IPS-18c (cell line): ENCODE results near the gene C9.
"Not testable (repeated sequence)": the region's sequence is repeated elsewhere in the genome, so short reads cannot be mapped to it uniquely, and the experiment has no call there.

ENCODE experiments used
- H3K4me3 ChIP-seq: 2 replicates; pipeline ENCODE4 v1.7.0; 2013; ENCODE audit warnings: low read depth, mild to moderate bottlenecking, low read length, moderate library complexity; ENCODE audit not compliant: insufficient read depth
- H3K9me3 ChIP-seq: one replicate; pipeline ENCODE4 v1.6.1; 2013; ENCODE audit warnings: mild to moderate bottlenecking, low read length, moderate library complexity; ENCODE audit not compliant: control insufficient read depth, insufficient read depth

Gene C9

DNA sequence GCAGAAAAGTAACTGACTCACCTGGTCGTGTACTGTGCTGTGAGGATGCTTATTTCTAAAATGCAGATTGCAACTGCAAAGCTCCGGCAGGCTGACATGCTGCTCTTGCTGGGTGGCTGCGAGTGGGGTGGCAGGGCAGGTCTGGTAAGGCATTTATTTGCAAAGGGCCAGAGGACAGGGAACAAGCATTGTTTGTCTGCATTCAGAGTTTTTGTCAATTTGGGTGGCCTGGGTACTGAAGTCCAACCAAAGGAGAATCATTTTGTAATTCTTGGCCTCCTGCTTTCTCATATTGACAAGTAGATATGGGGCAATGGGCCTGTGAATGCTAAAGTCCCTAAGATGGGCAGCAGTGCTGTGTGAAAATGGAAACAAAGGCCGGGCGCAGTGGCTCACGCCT, at the start of gene C9:
TSS of gene C9 (minus strand) at position 129 of the 400 bp plus-strand sequence. CDS start at position 98, 31 bp downstream.
- Histone ChIP-seq H3K4me3 (no peak within 1 kb of the TSS), H3K9me3 (peaks cover 6% of the 10 kb centered on the region)

DNA sequence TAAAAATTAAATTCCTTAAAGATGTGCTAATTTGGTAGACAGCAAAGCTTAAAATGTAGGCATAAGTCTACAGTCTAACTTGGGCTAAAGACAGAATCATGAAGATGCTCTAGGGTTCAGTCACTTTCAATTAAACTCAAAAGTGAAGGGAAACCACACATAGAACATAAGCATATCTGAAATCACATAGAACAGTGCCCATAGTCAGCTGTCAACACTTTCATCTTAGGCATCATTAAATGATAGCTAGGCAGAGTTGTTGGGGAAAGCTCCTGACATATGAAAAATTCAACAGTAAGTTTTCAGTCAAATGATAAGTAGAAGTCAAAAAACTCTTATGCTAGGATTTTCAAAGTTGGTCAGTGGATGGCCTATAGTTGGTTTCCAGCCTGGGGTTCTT, 49.5 kb upstream of the C9 start:
- Histone ChIP-seq H3K9me3 (no peaks in the 10 kb centered on the region), H3K4me3 (no peak overlapping the region)

DNA sequence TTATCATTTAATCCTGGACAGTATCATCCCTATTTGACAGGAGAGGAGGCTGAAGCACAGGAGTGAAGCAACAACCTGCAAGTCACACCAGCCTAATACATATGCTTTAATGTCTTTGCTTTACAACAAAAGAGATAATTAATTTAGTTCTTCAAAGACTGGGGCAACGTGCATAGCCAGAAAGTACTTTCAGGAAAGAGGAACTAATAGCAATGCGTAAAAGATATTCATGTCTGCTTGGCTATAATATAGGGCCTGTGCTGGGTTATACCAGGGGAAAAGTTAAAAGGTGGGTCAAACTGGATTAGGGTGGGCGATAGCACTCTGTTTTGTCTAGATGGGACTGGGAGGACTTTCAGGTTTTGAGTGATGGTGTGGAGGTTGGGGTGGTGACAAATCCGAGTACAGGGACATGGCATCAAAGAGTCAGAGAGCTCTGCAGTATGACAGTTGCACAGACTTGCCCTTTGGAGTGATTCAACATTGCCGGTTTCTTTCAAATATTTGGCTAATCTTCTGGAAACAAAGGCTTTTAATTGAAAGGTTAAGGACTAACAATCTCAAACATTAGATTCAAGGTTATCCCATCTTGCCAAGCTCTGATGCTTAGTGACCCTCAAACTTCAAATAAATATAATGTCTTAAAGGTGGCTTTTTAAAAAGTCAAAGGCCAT, 48.6 kb upstream of the C9 start:
- Histone ChIP-seq H3K9me3 (no peaks in the 10 kb centered on the region), H3K4me3 (no peak overlapping the region)

DNA sequence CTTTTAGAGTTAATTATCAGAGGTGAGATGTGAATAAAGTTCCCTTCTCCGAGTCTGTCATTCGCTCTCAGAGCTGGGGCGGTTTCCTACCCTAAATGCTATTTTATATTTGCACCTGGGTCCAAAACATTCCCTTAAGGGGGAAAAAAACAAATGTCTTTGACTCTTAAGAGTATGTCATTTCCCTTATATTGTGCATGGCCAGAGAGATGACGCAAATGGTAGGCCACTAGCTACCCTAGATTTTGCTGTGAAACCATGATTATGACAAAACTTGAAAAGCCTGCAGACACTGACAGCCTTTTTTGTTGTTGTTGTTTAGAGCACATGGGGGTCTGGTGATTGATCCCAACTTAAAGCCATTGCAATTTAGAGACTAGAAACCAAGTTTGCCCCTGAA, 47.7 kb upstream of the C9 start:
- no peaks in the 10 kb centered on the region for H3K9me3 ChIP-seq
- no peak overlapping the region for H3K4me3 ChIP-seq

DNA sequence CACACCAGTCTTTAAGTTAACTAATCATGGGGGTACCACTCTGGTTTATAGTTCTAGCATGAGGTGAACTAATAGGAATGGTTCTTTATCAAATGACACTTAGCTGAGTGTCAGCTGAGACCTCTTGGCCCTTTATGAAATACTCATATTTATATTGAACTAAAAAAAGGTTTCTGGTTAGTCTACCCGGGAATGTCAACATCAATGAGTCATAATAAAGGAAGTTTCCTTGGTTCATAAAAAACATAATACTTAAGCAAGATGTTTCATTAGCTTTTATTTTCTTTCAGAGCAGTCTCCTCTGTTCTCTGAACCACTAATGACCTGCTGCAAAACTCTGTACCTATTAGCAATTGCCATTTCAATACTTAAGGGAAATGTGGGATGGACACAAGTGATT, 46.8 kb upstream of the C9 start:
- Histone ChIP-seq H3K9me3 (no peaks in the 10 kb centered on the region), H3K4me3 (no peak overlapping the region)

DNA sequence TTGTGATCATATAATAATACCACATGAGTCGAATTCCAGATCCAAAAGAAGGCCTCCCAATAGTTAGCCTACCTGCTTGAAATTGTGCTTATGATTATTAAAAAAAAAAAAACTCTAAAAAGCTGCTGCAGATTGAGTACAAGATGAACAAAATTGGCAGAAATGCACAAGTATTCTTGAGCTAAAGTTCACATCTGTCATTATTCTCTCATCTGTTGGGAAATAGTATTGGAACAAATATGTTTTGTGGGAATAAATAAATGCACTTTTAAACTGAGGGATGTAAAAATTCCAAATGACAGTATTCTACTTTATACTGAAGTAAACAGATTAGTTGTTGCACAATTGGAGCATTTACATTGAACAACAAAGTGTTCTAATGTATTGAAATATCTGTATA, 44.7 kb upstream of the C9 start:
- Histone ChIP-seq H3K9me3 (no peaks in the 10 kb centered on the region), H3K4me3 (no peak overlapping the region)

DNA sequence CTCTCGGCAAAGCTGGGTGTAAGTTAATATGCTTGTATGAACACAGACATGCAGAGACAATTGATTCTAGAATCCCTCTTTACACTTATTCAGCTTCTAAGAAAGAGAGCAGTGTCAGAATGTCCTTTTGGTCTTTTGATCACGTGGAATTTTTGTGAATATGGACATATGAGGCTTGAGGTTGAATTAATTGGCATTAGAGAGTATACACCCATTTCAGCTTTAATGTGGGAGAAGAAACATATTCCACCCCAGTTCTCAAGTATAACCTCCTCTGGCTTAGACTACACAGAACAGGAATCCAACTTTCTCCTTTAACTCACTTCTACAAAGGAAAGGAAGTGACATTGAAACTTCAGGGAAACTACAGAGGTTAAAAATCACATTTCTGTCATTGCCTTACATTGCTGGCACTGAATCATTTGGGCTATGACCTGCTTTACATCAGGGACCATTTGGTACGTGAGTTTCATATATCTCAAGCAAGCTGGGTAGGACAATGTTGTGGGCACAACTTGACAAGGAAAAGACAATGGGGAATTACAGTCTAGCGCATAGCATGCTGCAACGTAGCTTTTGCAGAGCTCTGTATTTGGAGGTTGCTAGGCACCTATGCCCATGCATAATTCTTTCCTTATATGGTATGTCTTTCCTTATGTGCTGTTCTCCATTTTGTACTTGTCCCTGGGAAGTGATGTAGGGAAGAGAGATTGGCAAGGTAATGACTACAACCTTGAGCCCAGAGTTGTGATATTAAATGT, 41.0 kb upstream of the C9 start:
- no peaks in the 10 kb centered on the region for H3K9me3 ChIP-seq
- no peak overlapping the region for H3K4me3 ChIP-seq

DNA sequence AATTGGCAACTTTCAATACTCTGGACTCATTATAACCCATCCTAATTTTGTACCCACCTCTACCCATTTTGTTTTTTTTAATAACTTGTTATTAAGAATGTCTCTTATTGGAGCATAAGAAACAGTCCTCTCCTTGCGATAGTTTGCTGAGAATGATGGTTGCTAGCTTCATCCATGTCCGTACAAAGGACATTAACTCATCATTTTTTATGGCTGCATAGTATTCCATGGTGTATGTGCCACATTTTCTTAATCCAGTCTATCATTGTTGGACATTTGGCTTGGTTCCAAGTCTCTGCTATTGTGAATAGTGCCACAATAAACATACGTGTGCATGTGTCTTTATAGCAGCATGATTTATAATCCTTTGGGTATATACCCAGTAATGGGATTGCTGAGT, 39.5 kb upstream of the C9 start:
- H3K9me3 ChIP-seq, H3K4me3 ChIP-seq: not testable (repeated sequence)

DNA sequence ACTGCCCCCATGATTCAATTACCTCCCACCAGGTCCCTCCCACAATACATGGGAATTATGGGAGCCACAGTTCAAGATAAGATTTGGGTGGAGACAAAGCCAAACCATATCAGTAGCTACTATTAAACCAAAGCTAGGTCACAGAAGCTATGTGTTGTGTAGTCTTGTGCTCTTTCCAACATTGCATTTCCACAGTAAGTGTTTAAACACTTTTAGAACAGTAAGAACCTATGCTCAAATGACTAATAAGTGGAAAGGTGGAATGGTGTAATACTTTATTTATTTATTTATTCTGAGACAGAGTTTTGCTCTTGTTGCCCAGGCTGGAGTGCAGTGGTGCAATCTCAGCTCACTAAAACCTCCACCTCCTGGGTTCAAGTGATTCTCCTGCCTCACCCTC, 37.8 kb upstream of the C9 start:
- H3K4me3 ChIP-seq, H3K9me3 ChIP-seq: not testable (repeated sequence)

DNA sequence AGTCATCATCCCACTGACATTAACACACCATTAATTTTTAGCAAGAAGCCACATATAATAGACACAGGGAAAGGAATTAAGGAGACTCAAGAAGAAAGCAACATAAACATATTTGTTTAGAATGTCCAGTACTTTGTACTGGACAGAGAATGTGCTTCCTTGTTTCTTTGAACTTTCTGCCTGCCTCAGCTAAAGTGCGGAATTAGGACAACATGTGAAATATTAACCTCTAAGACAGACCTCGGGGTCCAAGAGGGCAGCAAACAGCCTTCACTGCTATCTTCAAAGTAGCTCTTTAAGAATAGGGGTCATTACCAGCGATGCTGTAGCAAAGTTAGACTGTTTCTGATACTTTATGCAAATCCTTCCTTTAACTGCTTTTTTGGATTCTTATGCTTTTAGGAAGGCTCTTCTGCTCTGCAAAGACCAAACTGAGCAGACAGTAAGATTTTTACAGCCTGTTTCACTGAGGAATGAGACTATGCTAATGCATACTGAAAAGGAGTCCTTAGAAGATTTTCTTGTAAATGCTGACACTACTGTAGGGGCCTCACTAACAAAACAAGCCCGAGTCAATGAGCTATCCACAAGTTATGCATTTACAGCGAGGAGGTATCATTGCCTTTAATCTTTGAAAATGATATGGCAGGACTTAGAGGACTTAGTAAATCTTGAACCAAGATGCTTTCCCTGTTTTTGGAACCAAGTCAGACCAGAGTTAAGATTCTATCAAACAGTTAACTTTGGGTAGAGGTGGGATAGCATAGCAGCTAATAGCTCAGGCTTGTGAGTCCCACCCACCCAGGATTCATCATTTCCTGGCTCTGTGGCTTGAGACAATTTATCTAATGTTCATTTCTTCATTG, 36.7 kb upstream of the C9 start:
- Histone ChIP-seq H3K4me3 (no peak overlapping the region), H3K9me3 (no peaks in the 10 kb centered on the region)

DNA sequence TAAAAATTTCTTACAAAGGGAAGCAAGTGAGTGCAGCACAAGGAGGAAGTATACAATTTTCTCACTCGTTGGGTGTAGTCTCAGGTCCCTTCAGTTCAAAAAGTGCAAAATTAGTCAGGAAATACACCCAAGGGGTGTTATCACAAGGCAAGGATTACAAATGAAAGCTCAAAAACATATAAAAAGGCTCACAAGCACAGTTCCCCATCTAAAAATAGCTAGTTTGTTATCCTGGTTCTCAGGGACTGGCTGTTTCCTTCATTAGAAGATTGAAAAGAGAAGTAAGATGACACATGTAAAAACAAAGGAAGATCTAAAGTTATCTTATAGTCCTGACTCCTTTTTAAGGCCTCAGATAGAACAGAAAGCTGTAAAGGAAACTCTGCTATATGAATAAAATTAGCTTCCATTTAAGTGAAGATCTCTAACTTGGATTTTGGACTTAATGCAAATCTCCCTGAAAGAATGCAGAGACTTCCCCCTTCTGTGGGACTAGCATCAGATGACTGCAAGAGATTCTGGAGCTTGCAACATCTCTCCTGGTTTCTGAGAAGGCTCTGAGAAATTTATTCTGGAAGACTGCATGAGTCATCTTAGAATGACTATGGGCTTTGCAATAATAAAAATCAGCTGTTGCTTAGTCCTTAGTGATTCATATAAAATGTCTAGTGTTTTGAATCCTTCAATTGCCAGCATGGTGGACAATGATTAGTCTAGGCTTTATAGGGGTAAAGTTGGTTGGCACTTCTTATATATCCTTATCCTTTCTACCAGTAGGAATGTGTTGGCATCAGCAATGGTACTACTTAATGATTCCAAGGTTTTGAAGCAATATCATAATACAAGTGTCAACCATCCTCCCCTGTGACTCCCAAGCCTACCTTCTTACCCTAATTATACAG, 35.1 kb upstream of the C9 start:
- no peak overlapping the region for H3K4me3 ChIP-seq
- no peaks in the 10 kb centered on the region for H3K9me3 ChIP-seq

DNA sequence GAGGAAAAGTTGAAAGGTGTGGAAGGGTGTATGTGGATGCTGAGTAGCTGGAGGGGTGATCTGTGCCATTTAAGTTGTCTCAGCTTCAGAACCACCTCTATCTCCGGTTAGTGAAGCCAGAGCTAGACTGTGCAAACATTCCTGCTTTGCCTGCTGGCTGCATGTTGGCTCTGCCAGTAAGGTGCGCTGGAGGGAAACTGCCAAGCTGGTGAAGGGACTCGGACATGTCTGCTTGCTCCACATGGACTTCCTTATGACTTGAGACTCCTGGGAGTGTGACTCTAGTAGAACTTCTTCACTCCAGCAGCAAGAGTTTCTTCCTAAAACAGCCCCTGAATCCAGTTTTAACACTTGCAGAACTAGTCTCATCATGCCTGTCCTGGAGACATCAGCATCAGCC, 32.5 kb upstream of the C9 start:
- H3K4me3 ChIP-seq = no peak overlapping the region
- H3K9me3 ChIP-seq = no peaks in the 10 kb centered on the region

DNA sequence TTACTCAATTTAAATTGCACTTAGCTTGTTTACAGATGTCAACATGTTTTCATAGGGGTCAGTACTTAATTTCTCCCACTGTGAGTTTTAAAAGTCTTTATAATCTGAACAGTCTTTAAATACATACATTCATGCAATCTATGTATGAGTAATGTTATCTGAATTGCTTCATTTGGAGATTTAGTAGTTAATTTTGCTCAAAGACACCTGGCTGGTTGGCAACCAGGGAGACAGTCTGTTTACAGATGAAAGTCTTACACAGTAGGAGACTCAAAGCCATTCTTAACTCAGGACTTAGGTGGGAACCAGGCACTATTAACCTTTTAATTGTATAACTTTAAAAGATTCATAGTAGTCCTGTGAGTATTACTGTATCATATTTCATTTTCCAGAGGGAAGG, 31.2 kb upstream of the C9 start:
- Histone ChIP-seq H3K9me3 (no peaks in the 10 kb centered on the region), H3K4me3 (no peak overlapping the region)

DNA sequence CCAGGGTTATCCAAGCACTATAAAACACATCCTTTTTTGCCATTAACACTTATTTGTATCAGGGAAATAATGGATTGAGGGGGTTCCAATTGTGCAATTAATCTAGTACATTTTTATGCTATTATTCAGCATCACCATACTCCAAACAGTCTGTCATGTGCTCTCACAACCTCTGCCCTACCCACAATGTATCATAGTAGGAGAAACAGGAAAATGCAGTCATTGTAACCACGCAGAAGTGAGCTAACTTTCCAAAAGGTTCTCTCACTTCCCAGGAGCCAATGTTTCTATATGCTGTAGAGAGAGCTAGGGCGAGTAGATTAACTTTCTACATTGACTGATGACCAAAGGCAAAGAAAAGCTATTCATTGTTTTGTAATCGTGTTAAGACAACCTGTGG, 30.7 kb upstream of the C9 start:
- H3K4me3 ChIP-seq = no peak overlapping the region

DNA sequence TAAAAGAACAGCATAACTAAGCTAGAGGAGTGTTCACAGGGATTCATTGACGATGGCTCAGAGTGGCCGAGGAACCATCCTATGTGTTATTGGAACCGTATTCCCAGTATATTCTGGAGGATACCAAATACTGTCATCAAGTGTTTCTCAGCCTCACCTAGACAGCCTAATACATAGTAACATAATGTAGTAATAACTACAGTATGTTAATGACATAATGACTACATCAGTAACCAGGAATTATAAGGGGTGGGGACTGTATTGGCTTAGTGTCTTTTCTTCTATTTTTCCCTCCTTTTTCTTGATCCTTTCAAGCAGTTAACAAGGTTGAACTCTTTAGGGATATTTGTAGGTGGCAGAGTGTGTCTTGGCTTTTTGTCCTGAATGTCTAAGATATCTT, 26.6 kb upstream of the C9 start:
- Histone ChIP-seq H3K9me3 (no peaks in the 10 kb centered on the region), H3K4me3 (no peak overlapping the region)

More for the DNA sequence above, 30.7 kb upstream of the C9 start:
- no peaks in the 10 kb centered on the region for H3K9me3 ChIP-seq

DNA sequence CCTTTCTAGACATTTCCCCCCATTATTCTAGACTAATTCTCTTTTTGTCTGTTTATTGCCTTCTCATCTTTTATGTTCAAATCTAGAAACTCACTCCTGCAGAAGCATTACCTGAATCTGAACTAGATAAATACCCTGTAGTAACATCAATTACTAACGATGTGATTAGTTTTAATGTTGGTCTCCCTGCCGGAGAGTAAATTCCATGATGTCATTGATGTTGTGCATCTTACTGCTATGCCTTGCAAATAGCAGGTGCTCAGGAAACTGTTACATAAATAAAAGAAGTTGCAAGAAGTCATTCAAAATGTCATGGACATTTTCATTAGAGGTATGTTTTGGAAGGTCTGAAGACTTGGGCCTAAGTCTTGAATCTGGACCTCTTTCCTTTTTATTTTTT, 23.0 kb upstream of the C9 start:
- H3K4me3 ChIP-seq = no peak overlapping the region

DNA sequence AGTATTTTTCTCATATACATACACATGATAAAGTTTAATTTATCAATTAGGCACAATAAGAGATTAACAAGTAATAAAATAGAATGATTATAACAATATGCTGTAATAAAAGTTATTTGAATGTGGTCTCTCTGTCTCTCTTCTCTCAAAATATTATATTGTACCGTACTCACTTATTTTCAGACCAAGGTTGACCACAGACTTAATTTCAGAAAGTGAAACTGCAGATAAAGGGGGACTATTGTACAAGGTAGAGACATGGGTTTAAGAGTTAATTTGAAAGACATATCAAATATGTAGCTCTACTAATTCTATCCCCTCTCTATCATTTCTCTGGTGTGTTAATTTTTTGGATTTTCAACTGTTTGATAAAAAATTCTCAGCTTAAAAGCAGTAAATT, 20.0 kb upstream of the C9 start:
- Histone ChIP-seq H3K4me3 (no peak overlapping the region), H3K9me3 (no peaks in the 10 kb centered on the region)

More for the DNA sequence above, 23.0 kb upstream of the C9 start:
- H3K9me3 ChIP-seq = no peaks in the 10 kb centered on the region
